Measurements from ENCODE around the gene SLC1A1. TPM values are rescaled to one million over a fixed set of nuclear protein-coding genes. Genes with fewer than 3 reads are reported as not detected.

SLC1A1 gene
- total RNA-seq, 1 experiment from 2014 or later: 71.6 TPM

DNA sequence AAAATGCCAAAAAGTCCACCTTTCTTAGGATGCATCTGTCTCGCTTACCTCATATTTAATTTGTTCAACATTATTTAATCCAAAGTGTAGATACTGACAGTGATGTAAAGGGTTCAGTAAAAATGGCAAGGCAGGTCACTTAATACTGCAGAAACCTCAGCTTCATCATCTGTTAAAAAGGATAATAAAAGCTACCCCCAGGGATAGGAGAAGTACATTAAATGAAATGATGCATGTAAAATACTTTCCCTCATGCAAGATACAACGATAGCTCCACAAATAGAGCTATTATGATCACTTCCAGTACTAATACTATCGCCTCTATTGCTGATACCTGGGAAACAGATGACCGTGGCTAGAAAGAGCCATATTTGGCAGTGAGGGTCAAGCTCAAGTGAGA is 82.9 kb downstream of the SLC1A1 start:
- Mint-ChIP-seq H3K27ac (ENCODE audit: unreplicated experiment) (no peak overlapping the region), H3K9me3 (ENCODE audit: low read depth, unreplicated experiment) (no peaks in the 10 kb centered on the region), H3K4me3 (ENCODE audit: low read depth, unreplicated experiment) (no peak overlapping the region), H3K4me1 (ENCODE audit: low read depth, unreplicated experiment) (no peaks in the 10 kb centered on the region), H3K27me3 (ENCODE audit: unreplicated experiment) (no peaks in the 10 kb centered on the region), H3K36me3 (ENCODE audit: insufficient read depth, unreplicated experiment) (peaks cover 34% of the 10 kb centered on the region)
- no peak for DNase-seq
- TF ChIP-seq, protein P1, sequence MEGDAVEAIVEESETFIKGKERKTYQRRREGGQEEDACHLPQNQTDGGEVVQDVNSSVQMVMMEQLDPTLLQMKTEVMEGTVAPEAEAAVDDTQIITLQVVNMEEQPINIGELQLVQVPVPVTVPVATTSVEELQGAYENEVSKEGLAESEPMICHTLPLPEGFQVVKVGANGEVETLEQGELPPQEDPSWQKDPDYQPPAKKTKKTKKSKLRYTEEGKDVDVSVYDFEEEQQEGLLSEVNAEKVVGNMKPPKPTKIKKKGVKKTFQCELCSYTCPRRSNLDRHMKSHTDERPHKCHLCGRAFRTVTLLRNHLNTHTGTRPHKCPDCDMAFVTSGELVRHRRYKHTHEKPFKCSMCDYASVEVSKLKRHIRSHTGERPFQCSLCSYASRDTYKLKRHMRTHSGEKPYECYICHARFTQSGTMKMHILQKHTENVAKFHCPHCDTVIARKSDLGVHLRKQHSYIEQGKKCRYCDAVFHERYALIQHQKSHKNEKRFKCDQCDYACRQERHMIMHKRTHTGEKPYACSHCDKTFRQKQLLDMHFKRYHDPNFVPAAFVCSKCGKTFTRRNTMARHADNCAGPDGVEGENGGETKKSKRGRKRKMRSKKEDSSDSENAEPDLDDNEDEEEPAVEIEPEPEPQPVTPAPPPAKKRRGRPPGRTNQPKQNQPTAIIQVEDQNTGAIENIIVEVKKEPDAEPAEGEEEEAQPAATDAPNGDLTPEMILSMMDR (IDR thresholded peaks at IDR 0.05; ENCODE audit: unreplicated experiment): no peak
- no TSS peak for BruUV-seq (replicated peaks)
- intact Hi-C loops (cut with micrococcal nuclease; ENCODE audit: unreplicated experiment): no loop called here
- CTCF ChIA-PET: no interaction called here

DNA sequence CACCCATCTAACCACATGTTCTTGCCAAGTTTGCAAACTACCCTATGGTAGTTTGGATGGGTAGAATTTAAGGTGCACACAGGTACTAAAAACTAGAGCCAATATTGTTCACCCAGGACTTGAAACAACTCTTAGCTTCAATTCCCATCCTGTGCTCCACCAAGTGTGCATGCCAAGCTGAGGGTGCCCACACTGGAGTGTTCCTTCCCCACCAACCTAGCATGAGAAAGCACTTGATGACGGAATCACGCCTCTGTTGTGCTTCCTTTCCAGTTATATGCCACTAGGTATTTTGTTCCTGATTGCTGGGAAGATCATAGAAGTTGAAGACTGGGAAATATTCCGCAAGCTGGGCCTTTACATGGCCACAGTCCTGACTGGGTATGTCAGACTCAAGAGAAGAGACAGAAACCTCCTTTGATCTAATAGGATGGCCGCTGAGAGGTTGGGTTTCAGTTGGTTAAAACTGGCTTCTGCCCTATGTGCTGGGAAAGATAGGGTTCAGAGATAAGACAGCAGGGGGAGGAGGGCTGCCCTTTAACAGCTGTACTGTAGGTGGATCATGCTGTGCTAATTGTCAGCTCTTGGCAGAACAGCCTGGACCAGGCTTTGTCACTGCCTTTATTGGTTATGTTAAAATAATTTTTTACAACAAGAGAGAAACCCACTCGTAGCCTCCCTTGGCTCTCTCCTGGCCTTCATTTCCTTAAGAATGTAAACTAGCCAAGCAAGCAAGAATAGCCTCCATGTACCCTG is 83.5 kb downstream of the SLC1A1 start:
- intact Hi-C loops (cut with micrococcal nuclease; ENCODE audit: unreplicated experiment): no loop called here
- Mint-ChIP-seq H3K27me3 (ENCODE audit: unreplicated experiment) (no peaks in the 10 kb centered on the region), H3K4me1 (ENCODE audit: low read depth, unreplicated experiment) (no peaks in the 10 kb centered on the region), H3K27ac (ENCODE audit: unreplicated experiment) (no peak overlapping the region), H3K9me3 (ENCODE audit: low read depth, unreplicated experiment) (no peaks in the 10 kb centered on the region), H3K36me3 (ENCODE audit: insufficient read depth, unreplicated experiment) (peaks cover 35% of the 10 kb centered on the region), H3K4me3 (ENCODE audit: low read depth, unreplicated experiment) (no peak overlapping the region)
- no peak for DNase-seq
- CTCF ChIA-PET: no interaction called here
- no TSS peak for BruUV-seq (replicated peaks)
- TF ChIP-seq, protein P1 (IDR thresholded peaks at IDR 0.05; ENCODE audit: unreplicated experiment): no peak

DNA sequence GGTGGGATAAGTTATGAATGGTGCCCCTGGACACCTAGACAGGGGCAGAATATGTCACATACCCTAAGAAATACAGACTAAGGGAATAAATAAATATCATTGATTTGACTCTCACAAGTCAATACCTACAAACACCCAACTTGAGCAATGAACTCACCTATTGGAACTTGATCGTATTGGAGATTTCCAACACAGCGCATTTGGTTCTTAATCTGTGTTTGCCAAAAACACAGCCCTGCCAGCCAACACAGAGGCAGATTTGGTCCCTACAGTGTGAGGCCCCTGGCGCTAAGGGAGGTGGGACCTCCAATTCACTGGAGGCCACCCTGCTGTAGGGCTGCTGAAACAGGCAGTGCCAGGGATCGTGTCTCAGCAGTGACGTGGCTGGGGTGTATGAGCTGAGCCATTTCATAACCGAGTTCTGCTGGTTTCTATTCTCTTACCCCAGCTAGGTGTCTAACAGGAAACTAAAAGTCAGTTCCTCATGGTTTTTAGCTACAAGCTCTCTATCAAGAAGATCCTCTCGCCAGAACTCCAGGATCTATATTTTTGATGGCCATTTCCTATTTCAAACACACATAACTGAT is 84.5 kb downstream of the SLC1A1 start:
- peak overlapping the region; percentile 37 for H3K27ac Mint-ChIP-seq (ENCODE audit: unreplicated experiment)
- CTCF ChIA-PET: no interaction called here

DNA sequence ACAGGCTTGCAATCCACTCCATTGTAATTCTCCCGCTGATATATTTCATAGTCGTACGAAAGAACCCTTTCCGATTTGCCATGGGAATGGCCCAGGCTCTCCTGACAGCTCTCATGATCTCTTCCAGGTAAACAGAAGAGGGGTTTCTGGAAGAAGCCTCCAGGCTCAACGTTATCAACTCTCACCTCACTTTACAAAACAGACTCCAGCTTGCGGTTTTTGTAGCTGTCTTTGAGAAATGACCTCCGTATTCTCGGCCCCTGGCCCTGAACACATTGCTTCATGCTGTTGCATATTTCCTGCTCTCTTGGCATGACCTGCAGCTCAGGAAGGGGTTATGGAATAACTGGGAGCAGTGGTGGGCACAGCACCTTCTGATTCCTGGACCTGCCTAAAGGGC is 85.7 kb downstream of the SLC1A1 start:
- no peaks in the 10 kb centered on the region for H3K27me3 Mint-ChIP-seq (ENCODE audit: unreplicated experiment)
- H3K9me3 Mint-ChIP-seq (ENCODE audit: low read depth, unreplicated experiment): no peaks in the 10 kb centered on the region
- CTCF ChIA-PET: no interaction called here
- intact Hi-C loops (cut with micrococcal nuclease; ENCODE audit: unreplicated experiment): no loop called here
- no peak for DNase-seq
- H3K27ac Mint-ChIP-seq (ENCODE audit: unreplicated experiment): no peak overlapping the region
- no peaks in the 10 kb centered on the region for H3K4me1 Mint-ChIP-seq (ENCODE audit: low read depth, unreplicated experiment)
- peaks cover 26% of the 10 kb centered on the region for H3K36me3 Mint-ChIP-seq (ENCODE audit: insufficient read depth, unreplicated experiment)
- H3K4me3 Mint-ChIP-seq (ENCODE audit: low read depth, unreplicated experiment): no peak overlapping the region
- TF ChIP-seq, protein P1 (IDR thresholded peaks at IDR 0.05; ENCODE audit: unreplicated experiment): no peak
- BruUV-seq (replicated peaks): no TSS peak

More for the DNA sequence above, 84.5 kb downstream of the SLC1A1 start:
- no peaks in the 10 kb centered on the region for H3K4me1 Mint-ChIP-seq (ENCODE audit: low read depth, unreplicated experiment)
- H3K9me3 Mint-ChIP-seq (ENCODE audit: low read depth, unreplicated experiment): no peaks in the 10 kb centered on the region
- intact Hi-C loops (cut with micrococcal nuclease; ENCODE audit: unreplicated experiment): no loop called here
- H3K4me3 Mint-ChIP-seq (ENCODE audit: low read depth, unreplicated experiment): no peak overlapping the region
- H3K27me3 Mint-ChIP-seq (ENCODE audit: unreplicated experiment): no peaks in the 10 kb centered on the region
- no TSS peak for BruUV-seq (replicated peaks)
- no peak for DNase-seq
- peaks cover 35% of the 10 kb centered on the region for H3K36me3 Mint-ChIP-seq (ENCODE audit: insufficient read depth, unreplicated experiment)
- TF ChIP-seq, protein P1 (IDR thresholded peaks at IDR 0.05; ENCODE audit: unreplicated experiment): no peak
